NCI-H2171 (cell line): ENCODE measurements around the gene NUP214.

Experiments used
- DNase-seq: peaks from one replicate; lab custom pipeline; 2025; lab: John Stamatoyannopoulos, UW

The NUP214 gene

GRCh38 chr9:131125288-131126058 lies at the start of gene NUP214:
TSS of gene NUP214 (plus strand) at chr9:131125586. CDS start at chr9:131125705, 119 bp downstream.
- DNase-seq, result peak; percentile 100

GRCh38 chr9:131076347-131077195 lies 48.8 kb upstream of the NUP214 start:
- DNase-seq, result no peak

- no peak for DNase-seq
Measured at GRCh38 chr9:131078427-131079366, 46.7 kb upstream of the NUP214 start.

- no peak for DNase-seq
Measured at GRCh38 chr9:131080589-131080988, 44.8 kb upstream of the NUP214 start.

- no peak for DNase-seq
Measured at GRCh38 chr9:131081868-131082267, 43.5 kb upstream of the NUP214 start.

- no peak for DNase-seq
Measured at GRCh38 chr9:131082774-131083512, 42.4 kb upstream of the NUP214 start.

- no peak for DNase-seq
Measured at GRCh38 chr9:131084661-131085369, 40.6 kb upstream of the NUP214 start.

- DNase-seq, result no peak
Measured at GRCh38 chr9:131085370-131086122, 39.8 kb upstream of the NUP214 start.

- peak; percentile 60 for DNase-seq
Measured at GRCh38 chr9:131087354-131087893, 38.0 kb upstream of the NUP214 start.

GRCh38 chr9:131090025-131090787 lies 35.2 kb upstream of the NUP214 start:
- DNase-seq, result no peak

- DNase-seq, result no peak
Measured at GRCh38 chr9:131091352-131091992, 33.9 kb upstream of the NUP214 start.

- DNase-seq, result no peak
Measured at GRCh38 chr9:131092030-131092429, 33.4 kb upstream of the NUP214 start.

- DNase-seq, result no peak
Measured at GRCh38 chr9:131092548-131093440, 32.6 kb upstream of the NUP214 start.

- DNase-seq, result no peak
Measured at GRCh38 chr9:131094015-131094414, 31.4 kb upstream of the NUP214 start.

GRCh38 chr9:131094622-131095021 lies 30.8 kb upstream of the NUP214 start:
- no peak for DNase-seq

- DNase-seq, result no peak
Measured at GRCh38 chr9:131095666-131096268, 29.6 kb upstream of the NUP214 start.
